GM12801 (cell line): Measurements from ENCODE around the gene PRDM16.

Source experiments
- CTCF ChIP-seq: IDR thresholded peaks from one replicate; pipeline ENCODE4 v1.5.1; 2011; ENCODE audit warnings: control low read depth; ENCODE audit not compliant: insufficient read length; ENCODE audit errors: extremely low read depth

Gene PRDM16

GRCh38 chr1:3064296-3064850, 4.6 kb upstream of the PRDM16 start:
- TF ChIP-seq CTCF, result no peak

GRCh38 chr1:3064901-3065300, 4.1 kb upstream of the PRDM16 start:
- no peak for TF ChIP-seq CTCF

- TF ChIP-seq CTCF, result no peak
Observed at GRCh38 chr1:3065396-3065795, 3.6 kb upstream of the PRDM16 start.

- TF ChIP-seq CTCF, result no peak
Observed at GRCh38 chr1:3065797-3066196, 3.2 kb upstream of the PRDM16 start.

- no peak for TF ChIP-seq CTCF
Observed at GRCh38 chr1:3066250-3066711, 2.7 kb upstream of the PRDM16 start.

- TF ChIP-seq CTCF, result no peak
Observed at GRCh38 chr1:3066826-3067225, 2.2 kb upstream of the PRDM16 start.

GRCh38 chr1:3067301-3067670, 1.7 kb upstream of the PRDM16 start:
- TF ChIP-seq CTCF, result no peak
